Pancreas (tissue), 10 donors: ENCODE measurements around the gene CPNE2. TPM values are rescaled to one million over a fixed set of nuclear protein-coding genes. Genes with fewer than 3 reads are reported as not detected.
A peak's percentile ranks its signal among the peaks of the same experiment; 100 is the strongest.

Source experiments
- ATAC-seq, 4 donors: fragments of 200-7000 bp; cut with Tn5 transposase; one replicate each; pipeline versions ENCODE4 v1.8.0 to v1.9.1; 2020; ENCODE audit warnings: mild to moderate bottlenecking in 4 of 4, moderate library complexity in 4 of 4
- DNase-seq, 6 donors: peaks; one replicate each; pipeline ENCODE4 v3.0.0-alpha.2; 2020
- FAIRE-seq: peaks from 2 replicates; lab custom pipeline; 2012; peaks lifted over from hg19 to GRCh38; lab: Jason Lieb, UNC
- H3K27ac ChIP-seq, 4 donors: fragments of 200-600 bp; sonication (generic); 1 replicate in 3 of 4; 2 replicates in 1 of 4; pipeline versions ENCODE4 v1.5.0 to v1.8.0; 2020
- H3K27me3 ChIP-seq, 4 donors: fragments of 200-600 bp; one replicate each; pipeline ENCODE4 v1.8.0; 2021
- H3K36me3 ChIP-seq, 3 donors: fragments of 200-600 bp; sonication (generic) in 1 of 3; one replicate each; pipeline versions ENCODE4 v1.5.0 to v1.8.0; 2020 to 2021
- H3K4me1 ChIP-seq, 3 donors: fragments of 200-600 bp; one replicate each; pipeline ENCODE4 v1.8.0; 2021
- H3K4me3 ChIP-seq, 4 donors: fragments of 200-600 bp; sonication (generic) in 2 of 4; one replicate each; pipeline versions ENCODE4 v1.5.0 to v1.8.0; 2020 to 2021
- H3K9me3 ChIP-seq, 4 donors: fragments of 200-600 bp; one replicate each; pipeline ENCODE4 v1.8.0; 2021
- CTCF ChIP-seq, 4 donors: fragments of 200-600 bp; sonication (generic) in 3 of 4; IDR thresholded peaks; one replicate each; pipeline versions ENCODE4 v1.5.0 to v1.8.0; 2021; ENCODE audit warnings: antibody characterized with exemption in 4 of 4
- WGBS, 2 donors: extraction: QIAGEN DNeasy Blood & Tissue Kit; methylation state at CpG; one replicate each; pipeline ENCODE4 v1.1.7; 2013; 5-methylcytosine and 5-hydroxymethylcytosine counted together
- intact Hi-C, 3 donors: fragments of 100-400 bp; cut with DNase I; formaldehyde crosslinking; loops; one replicate each; pipeline versions ENCODE4 v1.11.1 to v1.14.2; 2022
- polyA plus RNA-seq, 2 donors: library from polyadenylated mRNA; stranded (reverse); fragments of 200-250 nt; gene quantifications; one replicate each; pipeline ENCODE4 v1.2.3, GENCODE V29; 2013
- total RNA-seq, 6 donors: library from RNA; stranded (reverse); fragmentation: NEBNext Ultra II Directional in 4 of 6; extraction: Animal tissue kit (Norgen Biotek cat#: 25700) in 4 of 6; gene quantifications; one replicate each; pipeline versions ENCODE4 v1.2.1 to v1.2.4, GENCODE V29; 2021 to 2023
- donor health status: healthy with polysubstance abuse.
- donor health status: DM: no; HTN: no; CAD: no; lungs with moderate emphysema.
- donor health status: DM: no; HTN: no; CAD: no.
- donor health status: control.
- donor health status: control.
- donor health status: Bipolar disorder and iron deficiency.
- donor health status: DM: yes; HTN: yes; CAD: no.
- donor health status: DM: no; HTN: no; CAD: no.
- donor health status: DM: no; HTN: no; CAD: no.
- donor health status: DM: yes; HTN: yes; CAD: no.

CPNE2 gene
- total and polyA plus RNA-seq, 8 donors: 3.2 to 17.1 (median 5.6) TPM

GRCh38 chr16:57152096-57153093 lies 60.0 kb downstream of the CPNE2 start:
- no peaks in the 10 kb centered on the region for H3K4me1 ChIP-seq
- H3K9me3 ChIP-seq: no peaks in the 10 kb centered on the region
- no peak for TF ChIP-seq CTCF (IDR thresholded peaks at IDR 0.05)
- H3K27me3 ChIP-seq: no peaks in the 10 kb centered on the region
- ATAC-seq (no peak), DNase-seq (no peak), FAIRE-seq (no peak)
- no peak overlapping the region for H3K4me3 ChIP-seq
- intact Hi-C loops: no loop called here
- H3K27ac ChIP-seq: no peak overlapping the region
- peaks cover 0 to 26% (median 3%) of the 10 kb centered on the region in 3 donors for H3K36me3 ChIP-seq
- WGBS, 2 donors: 90 to 99% methylated on average over 4 of the region's 4 CpGs

- intact Hi-C loops: no loop called here
- Histone ChIP-seq H3K4me3 (no peak overlapping the region), H3K27ac (no peak overlapping the region), H3K27me3 (no peaks in the 10 kb centered on the region), H3K4me1 (no peaks in the 10 kb centered on the region), H3K36me3 (peaks cover 0 to 26% (median 3%) of the 10 kb centered on the region in 3 donors), H3K9me3 (no peaks in the 10 kb centered on the region)
- WGBS, 2 donors: 91 to 92% methylated on average over 6 of the region's 6 CpGs
- DNase-seq (no peak), ATAC-seq (no peak), FAIRE-seq (no peak)
- TF ChIP-seq CTCF (IDR thresholded peaks at IDR 0.05): no peak
Measured at GRCh38 chr16:57153841-57154240, 61.5 kb downstream of the CPNE2 start.

GRCh38 chr16:57155702-57156350 lies 63.4 kb downstream of the CPNE2 start:
- Histone ChIP-seq H3K27me3 (no peaks in the 10 kb centered on the region), H3K27ac (no peak overlapping the region), H3K4me3 (no peak overlapping the region), H3K4me1 (no peaks in the 10 kb centered on the region), H3K9me3 (no peaks in the 10 kb centered on the region), H3K36me3 (peaks cover 0 to 26% (median 3%) of the 10 kb centered on the region in 3 donors)
- intact Hi-C loops: no loop called here
- DNase-seq (no peak), FAIRE-seq (no peak), ATAC-seq (no peak)
- WGBS, 2 donors: 78 to 79% methylated on average over 6 of the region's 6 CpGs
- TF ChIP-seq CTCF (IDR thresholded peaks at IDR 0.05): no peak

GRCh38 chr16:57156351-57156703 lies 63.9 kb downstream of the CPNE2 start:
- no peak for DNase-seq
- no peak for FAIRE-seq
- TF ChIP-seq CTCF (IDR thresholded peaks at IDR 0.05): no peak
- intact Hi-C loops: no loop called here
- 33 to 41% methylated on average over 4 of the region's 4 CpGs for WGBS, 2 donors
- Histone ChIP-seq H3K27me3 (no peaks in the 10 kb centered on the region), H3K27ac (no peak overlapping the region), H3K36me3 (peaks cover 0 to 26% (median 3%) of the 10 kb centered on the region in 3 donors), H3K9me3 (no peaks in the 10 kb centered on the region), H3K4me1 (no peaks in the 10 kb centered on the region), H3K4me3 (no peak overlapping the region)
- ATAC-seq: peak in 1 of 4 donors; percentile 8
